Spleen (tissue), 13 donors: Measurements from ENCODE around the gene ETV7. TPM values are rescaled to one million over a fixed set of nuclear protein-coding genes. Genes with fewer than 3 reads are reported as not detected.

Source experiments
- DNase-seq: peaks from one replicate; pipeline ENCODE4 v3.0.0-alpha.2; 2020
- H3K27ac ChIP-seq, 8 donors: fragments of 200-600 bp; sonication (generic) in 7 of 8; 1 replicate in 4 of 8; 2 replicates in 4 of 8; pipeline versions ENCODE4 v1.5.0 to v1.8.0; 2016 to 2021; ENCODE audit warnings: inconsistent platforms in 4 of 8, mild to moderate bottlenecking in 4 of 8, moderate library complexity in 1 of 8
- H3K27me3 ChIP-seq, 7 donors: fragments of 200-600 bp; sonication (generic) in 6 of 7; replicated peaks in 1 of 7; 1 replicate in 4 of 7; 2 replicates in 3 of 7; pipeline versions ENCODE4 v1.5.0 to v1.8.0; 2016 to 2021; ENCODE audit warnings: inconsistent platforms in 3 of 7, mild to moderate bottlenecking in 1 of 7
- H3K36me3 ChIP-seq, 6 donors: fragments of 200-600 bp; sonication (generic) in 5 of 6; 1 replicate in 4 of 6; 2 replicates in 2 of 6; pipeline versions ENCODE4 v1.5.0 to v1.8.0; 2016 to 2021; ENCODE audit warnings: inconsistent platforms in 2 of 6
- H3K4me1 ChIP-seq, 6 donors: fragments of 200-600 bp; sonication (generic) in 5 of 6; 1 replicate in 3 of 6; 2 replicates in 3 of 6; pipeline versions ENCODE4 v1.5.0 to v1.8.0; 2016 to 2021; ENCODE audit warnings: inconsistent platforms in 3 of 6
- H3K4me3 ChIP-seq, 8 donors: fragments of 200-600 bp; sonication (generic) in 7 of 8; 1 replicate in 4 of 8; 2 replicates in 4 of 8; pipeline versions ENCODE4 v1.5.0 to v1.8.0; 2016 to 2021; ENCODE audit warnings: inconsistent platforms in 4 of 8, mild to moderate bottlenecking in 4 of 8, moderate library complexity in 2 of 8
- H3K9me3 ChIP-seq, 8 donors: fragments of 200-600 bp; sonication (generic) in 7 of 8; 1 replicate in 4 of 8; 2 replicates in 4 of 8; pipeline versions ENCODE4 v1.5.0 to v1.8.0; 2016 to 2021; ENCODE audit warnings: inconsistent platforms in 4 of 8
- POLR2A ChIP-seq, 3 donors: fragments of 450-650 bp; IDR thresholded peaks; one replicate each; pipeline ENCODE4 v1.5.1; 2017; ENCODE audit warnings: antibody characterized with exemption in 3 of 3, mild to moderate bottlenecking in 1 of 3
- POLR2AphosphoS5 ChIP-seq, 3 donors: sonication (generic); formaldehyde crosslinking; IDR thresholded peaks; one replicate each; pipeline ENCODE4 v1.5.1; 2017; ENCODE audit warnings: antibody characterized with exemption in 3 of 3
- WGBS, 5 donors: extraction: QIAGEN DNeasy Blood & Tissue Kit in 3 of 5; methylation state at CpG; one replicate each; pipeline versions ENCODE4 v1.1.5 to v1.1.7; 2013 to 2018; 5-methylcytosine and 5-hydroxymethylcytosine counted together
- intact Hi-C: fragments of 100-400 bp; cut with DNase I; formaldehyde crosslinking; loops from one replicate; pipeline ENCODE4 v1.15.0; 2023; ENCODE audit warnings: low total_unique reads
- long read RNA-seq, 2 donors: transcript quantifications; one replicate each; lab custom pipeline, GENCODE V29; 2026
- polyA plus RNA-seq, 3 donors: library from polyadenylated mRNA; stranded (reverse); fragments of 200-250 nt; gene quantifications; one replicate each; pipeline ENCODE4 v1.2.1, GENCODE V29; 2013
- total RNA-seq, 7 donors: library from RNA; depleted of rRNA in 3 of 7; stranded (reverse); fragments of >200 nt in 3 of 7; fragmentation: NEBNext Ultra II Directional in 4 of 7; extraction: Animal tissue kit (Norgen Biotek cat#: 25700) in 4 of 7; gene quantifications; one replicate each; pipeline versions ENCODE4 v1.1.0 to v1.2.1, GENCODE V29; 2016 to 2021
- TF ChIP-seq, protein P1 (sequence below), 11 experiments: fragments of 200-600 bp in 7 of 11; fragments of 450-650 bp in 4 of 11; sonication (generic) in 4 of 11; IDR thresholded peaks in 8 of 11; conservative IDR thresholded peaks in 3 of 11; 1 replicate in 7 of 11; 2 replicates in 4 of 11; pipeline versions ENCODE4 v1.4.0 to v1.8.0; 2016 to 2021; ENCODE audit warnings: antibody characterized with exemption in 11 of 11, inconsistent platforms in 4 of 11, mild to moderate bottlenecking in 1 of 11
- donor health status: healthy with polysubstance abuse.
- donor health status: DM: no; HTN: no; CAD: no; lungs with moderate emphysema.
- donor health status: DM: no; HTN: no; CAD: no.
- donor health status: Bipolar disorder and iron deficiency.
- donor health status: healthy.
- donor health status: DM: no; HTN: no; CAD: no.
- donor health status: DM: yes; HTN: yes; CAD: no.

The ETV7 gene
- total RNA-seq (1 to 10 TPM in 6 of 7 donors, under 1 TPM in 1; 0.51 to 3.2 (median 1.9) TPM), polyA plus RNA-seq (1 to 10 TPM; 1.6 to 4.5 (median 2.1) TPM)
- long read RNA-seq, donor 1 = 0 reads
- long read RNA-seq, donor 2 = 0 reads

DNA sequence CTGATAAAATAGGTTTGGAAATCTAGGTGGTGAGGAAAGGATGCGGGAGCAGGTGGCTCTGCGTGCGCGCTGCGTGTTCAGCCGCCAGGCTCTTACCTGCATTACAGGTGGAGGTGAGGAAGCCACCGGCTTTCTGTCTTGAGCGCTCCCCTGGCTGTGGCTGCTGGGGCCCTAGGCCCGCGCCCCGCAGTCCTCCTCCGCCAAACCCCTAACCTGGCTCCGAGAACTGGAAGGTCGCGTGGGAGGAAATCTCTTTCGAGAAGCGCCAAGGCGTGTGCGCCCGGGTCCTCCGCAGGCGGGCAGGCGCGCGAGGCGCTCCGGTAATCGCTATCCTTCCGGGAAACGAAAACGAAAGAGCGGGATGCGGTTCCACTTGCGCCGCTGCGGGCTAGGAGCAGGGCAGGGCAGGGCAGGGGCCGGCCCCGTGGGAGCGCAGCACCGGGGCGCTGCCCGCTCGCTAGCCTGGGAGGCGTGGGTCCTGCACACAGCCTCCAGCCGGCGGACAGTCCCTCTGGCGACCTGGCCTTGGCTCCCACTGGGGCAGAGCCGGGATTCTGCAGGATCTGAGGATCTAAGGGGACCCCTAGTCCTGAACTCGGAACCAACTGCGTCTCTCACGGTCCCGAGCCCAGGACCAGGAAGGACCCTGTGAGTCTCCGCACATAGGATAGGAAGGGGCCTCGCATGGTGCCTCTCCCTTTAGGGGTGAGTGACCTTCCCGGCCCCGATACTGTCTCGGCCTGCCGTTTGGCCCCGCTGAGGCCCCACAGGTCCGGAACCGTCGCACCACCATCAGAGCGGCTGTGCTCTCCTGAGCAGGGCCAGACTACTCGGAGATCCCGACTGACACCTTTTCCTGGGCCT is at the start of gene ETV7:
TSS of gene ETV7 (minus strand) at position 230 of the 864 bp plus-strand sequence. CDS start at position 102, 128 bp downstream.
- peak; percentile 84 for DNase-seq
- TF ChIP-seq, protein P1, sequence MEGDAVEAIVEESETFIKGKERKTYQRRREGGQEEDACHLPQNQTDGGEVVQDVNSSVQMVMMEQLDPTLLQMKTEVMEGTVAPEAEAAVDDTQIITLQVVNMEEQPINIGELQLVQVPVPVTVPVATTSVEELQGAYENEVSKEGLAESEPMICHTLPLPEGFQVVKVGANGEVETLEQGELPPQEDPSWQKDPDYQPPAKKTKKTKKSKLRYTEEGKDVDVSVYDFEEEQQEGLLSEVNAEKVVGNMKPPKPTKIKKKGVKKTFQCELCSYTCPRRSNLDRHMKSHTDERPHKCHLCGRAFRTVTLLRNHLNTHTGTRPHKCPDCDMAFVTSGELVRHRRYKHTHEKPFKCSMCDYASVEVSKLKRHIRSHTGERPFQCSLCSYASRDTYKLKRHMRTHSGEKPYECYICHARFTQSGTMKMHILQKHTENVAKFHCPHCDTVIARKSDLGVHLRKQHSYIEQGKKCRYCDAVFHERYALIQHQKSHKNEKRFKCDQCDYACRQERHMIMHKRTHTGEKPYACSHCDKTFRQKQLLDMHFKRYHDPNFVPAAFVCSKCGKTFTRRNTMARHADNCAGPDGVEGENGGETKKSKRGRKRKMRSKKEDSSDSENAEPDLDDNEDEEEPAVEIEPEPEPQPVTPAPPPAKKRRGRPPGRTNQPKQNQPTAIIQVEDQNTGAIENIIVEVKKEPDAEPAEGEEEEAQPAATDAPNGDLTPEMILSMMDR (IDR thresholded peaks at IDR 0.05 in 8 of 11, conservative IDR thresholded peaks at IDR 0.05 in 3 of 11) = peak in 1 of 11 experiments; percentile 22
- TF ChIP-seq POLR2AphosphoS5 (IDR thresholded peaks at IDR 0.05) (peak in 2 of 3 donors; percentile 60 to 76), POLR2A (IDR thresholded peaks at IDR 0.05) (no peak)
- H3K9me3 ChIP-seq = no peaks in the 10 kb centered on the region
- intact Hi-C loops = no loop called here
- peak within 1 kb of the TSS; percentile 55 to 87 (median 66) for H3K4me3 ChIP-seq
- peak within 1 kb of the TSS; percentile 35 to 83 (median 66) for H3K27ac ChIP-seq
- H3K36me3 ChIP-seq = peaks cover 0 to 6% (median 0%) of the 10 kb centered on the region in 6 donors
- 2 to 14% (median 5%) methylated on average over 25 to 65 of the region's 65 CpGs for WGBS, 5 donors
- H3K27me3 ChIP-seq = peaks cover 0 to 33% (median 6%) of the 10 kb centered on the region in 7 donors
- H3K4me1 ChIP-seq = peaks cover 4 to 30% (median 25%) of the 10 kb centered on the region in 6 donors

DNA sequence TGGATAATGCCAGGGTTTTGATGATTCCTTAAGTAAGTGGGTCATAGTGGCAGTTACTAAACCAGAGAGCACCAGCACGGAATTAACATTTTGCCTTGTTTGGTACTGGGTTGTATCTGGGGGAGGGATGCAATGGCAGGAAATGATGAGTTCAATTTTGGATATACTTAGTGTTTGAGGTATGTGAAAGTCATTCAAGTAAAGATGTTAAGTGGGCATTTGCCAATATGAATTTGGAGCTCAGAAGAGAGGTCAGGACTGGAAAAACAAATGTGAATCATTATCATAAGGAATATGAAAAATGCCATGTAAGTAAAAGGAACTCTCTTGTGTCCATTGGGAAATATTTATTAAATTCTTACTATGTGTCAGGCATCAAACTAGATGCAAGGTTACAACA is 49.0 kb upstream of the ETV7 start:
- TF ChIP-seq POLR2AphosphoS5 (IDR thresholded peaks at IDR 0.05) (no peak), POLR2A (IDR thresholded peaks at IDR 0.05) (no peak)
- TF ChIP-seq, protein P1 (IDR thresholded peaks at IDR 0.05 in 8 of 11, conservative IDR thresholded peaks at IDR 0.05 in 3 of 11) = no peak
- no peaks in the 10 kb centered on the region for H3K36me3 ChIP-seq
- no peaks in the 10 kb centered on the region for H3K27me3 ChIP-seq
- DNase-seq = no peak
- peak overlapping the region in 2 of 8 donors; percentile 4 to 34 for H3K27ac ChIP-seq
- WGBS, 5 donors = 70 to 89% (median 84%) methylated on average over 1 of the region's 1 CpG
- H3K4me3 ChIP-seq = no peak overlapping the region
- peaks cover 5 to 14% (median 8%) of the 10 kb centered on the region in 6 donors for H3K4me1 ChIP-seq
- intact Hi-C loops = no loop called here
- H3K9me3 ChIP-seq = no peaks in the 10 kb centered on the region

DNA sequence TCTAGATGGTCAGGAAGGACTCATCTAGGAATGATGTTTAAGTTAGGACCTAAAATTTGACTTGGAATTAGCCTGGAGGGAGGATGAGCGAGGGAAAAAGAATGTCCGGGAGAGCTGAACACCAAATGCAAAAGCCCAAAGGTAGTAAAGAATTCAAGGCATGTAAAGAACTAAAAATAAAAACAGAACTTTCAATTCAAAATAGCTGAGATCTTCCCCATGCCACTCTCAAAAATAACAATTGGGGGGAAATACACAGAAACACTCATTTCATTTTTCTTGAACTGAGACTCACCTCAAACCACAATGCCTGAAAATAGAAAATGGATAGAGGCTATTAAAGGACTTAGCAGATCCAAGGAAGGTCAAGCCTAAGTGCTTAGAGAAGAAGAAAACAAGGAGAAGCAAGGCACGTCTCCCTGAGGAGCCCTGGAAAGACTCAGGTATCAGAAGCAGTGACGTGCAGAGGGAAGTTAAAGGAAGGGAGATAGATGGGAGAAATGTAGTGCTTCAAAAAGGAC is 44.7 kb upstream of the ETV7 start:
- H3K9me3 ChIP-seq = no peaks in the 10 kb centered on the region
- H3K4me1 ChIP-seq = no peaks in the 10 kb centered on the region
- H3K27ac ChIP-seq = no peak overlapping the region
- no peak for DNase-seq
- no peak overlapping the region for H3K4me3 ChIP-seq
- WGBS, 5 donors = 82 to 95% (median 88%) methylated on average over 4 of the region's 4 CpGs
- intact Hi-C loops = no loop called here
- H3K36me3 ChIP-seq = no peaks in the 10 kb centered on the region
- TF ChIP-seq POLR2AphosphoS5 (IDR thresholded peaks at IDR 0.05) = no peak
- no peak for TF ChIP-seq POLR2A (IDR thresholded peaks at IDR 0.05)
- TF ChIP-seq, protein P1 (IDR thresholded peaks at IDR 0.05 in 8 of 11, conservative IDR thresholded peaks at IDR 0.05 in 3 of 11) = no peak
- H3K27me3 ChIP-seq = no peaks in the 10 kb centered on the region

DNA sequence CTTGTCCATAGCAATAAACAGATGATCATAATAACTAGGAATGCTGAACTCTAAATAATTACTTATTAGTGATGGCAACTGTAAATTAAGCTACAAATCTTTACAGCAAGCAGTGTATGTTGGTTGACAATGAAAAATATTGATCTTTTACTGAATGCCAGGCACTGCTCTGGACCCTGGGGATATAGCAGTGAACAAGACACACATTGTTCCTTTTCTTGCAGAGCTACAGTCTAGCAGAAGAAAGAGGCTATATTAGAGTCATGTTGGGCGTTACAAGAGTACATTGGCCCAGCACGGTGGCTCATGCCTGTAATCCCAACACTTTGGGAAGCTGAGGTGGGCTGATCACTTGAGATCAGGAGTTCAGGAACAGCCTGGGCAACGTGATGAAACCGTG is 43.7 kb upstream of the ETV7 start:
- no peaks in the 10 kb centered on the region for H3K9me3 ChIP-seq
- H3K36me3 ChIP-seq = no peaks in the 10 kb centered on the region
- 82 to 91% (median 88%) methylated on average over 4 of the region's 4 CpGs for WGBS, 5 donors
- no peaks in the 10 kb centered on the region for H3K4me1 ChIP-seq
- intact Hi-C loops = no loop called here
- no peak overlapping the region for H3K27ac ChIP-seq
- no peaks in the 10 kb centered on the region for H3K27me3 ChIP-seq
- TF ChIP-seq, protein P1 (IDR thresholded peaks at IDR 0.05 in 8 of 11, conservative IDR thresholded peaks at IDR 0.05 in 3 of 11) = no peak
- TF ChIP-seq POLR2AphosphoS5 (IDR thresholded peaks at IDR 0.05) (no peak), POLR2A (IDR thresholded peaks at IDR 0.05) (no peak)
- H3K4me3 ChIP-seq = no peak overlapping the region
- DNase-seq = no peak
